Hematopoietic multipotent progenitor cell treated with erythropoietin and hydrocortisone succinate and interleukin-3 and kit ligand, for 6 days (in vitro differentiated cells): ENCODE results near the gene MLLT10.

ENCODE experiments used
- DNase-seq: peaks from one replicate; pipeline ENCODE4 v3.0.0-alpha.2; 2015

The MLLT10 gene

DNA sequence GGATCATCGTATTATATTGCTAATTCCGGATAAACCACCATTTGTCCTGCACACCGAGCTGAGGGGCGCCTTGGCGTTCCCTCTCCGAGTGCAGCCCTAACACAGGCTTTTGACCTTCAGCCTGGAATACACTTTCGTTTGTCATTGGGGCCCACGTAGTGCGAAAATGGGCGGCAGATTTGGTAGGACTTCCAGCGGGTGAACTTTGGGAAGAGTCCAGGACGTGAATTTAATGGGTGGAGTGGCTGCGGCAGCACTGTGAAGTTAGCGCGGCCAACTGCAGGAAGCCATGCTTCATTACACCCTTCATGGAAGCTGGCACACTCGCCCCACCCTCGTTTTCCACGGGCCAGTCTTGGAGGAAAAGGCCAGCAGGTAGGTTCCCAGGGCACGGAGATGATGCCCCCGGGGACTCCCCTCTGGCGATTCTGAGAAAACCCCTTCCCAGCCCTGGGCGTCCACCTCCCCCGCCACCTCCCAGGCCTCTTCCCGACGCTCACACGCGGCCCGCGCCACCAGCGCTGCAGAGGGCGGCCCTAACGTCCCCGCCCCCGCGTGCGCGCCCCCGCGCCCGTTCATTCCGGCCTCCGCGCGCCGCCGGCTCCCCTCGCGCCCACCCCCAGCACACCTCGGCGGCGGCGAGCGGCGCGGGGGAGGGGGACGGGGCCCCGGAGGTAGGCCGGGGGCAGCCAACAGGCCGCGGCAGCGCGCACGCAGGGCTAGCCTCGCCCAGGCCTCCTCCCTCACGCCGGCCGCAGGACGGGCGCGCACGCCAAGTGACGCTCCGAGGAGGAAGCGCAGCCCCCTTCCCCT is at the start of gene MLLT10:
MLLT10 (plus strand) TSS at position 766 of the 813 bp plus-strand sequence. CDS start 413 bp downstream, outside the sequence.
- peak; percentile 96 for DNase-seq

GRCh38 chr10:21487416-21488180 is 46.4 kb upstream of the MLLT10 start:
- no peak for DNase-seq

GRCh38 chr10:21488246-21488956 is 45.6 kb upstream of the MLLT10 start:
- no peak for DNase-seq

DNA sequence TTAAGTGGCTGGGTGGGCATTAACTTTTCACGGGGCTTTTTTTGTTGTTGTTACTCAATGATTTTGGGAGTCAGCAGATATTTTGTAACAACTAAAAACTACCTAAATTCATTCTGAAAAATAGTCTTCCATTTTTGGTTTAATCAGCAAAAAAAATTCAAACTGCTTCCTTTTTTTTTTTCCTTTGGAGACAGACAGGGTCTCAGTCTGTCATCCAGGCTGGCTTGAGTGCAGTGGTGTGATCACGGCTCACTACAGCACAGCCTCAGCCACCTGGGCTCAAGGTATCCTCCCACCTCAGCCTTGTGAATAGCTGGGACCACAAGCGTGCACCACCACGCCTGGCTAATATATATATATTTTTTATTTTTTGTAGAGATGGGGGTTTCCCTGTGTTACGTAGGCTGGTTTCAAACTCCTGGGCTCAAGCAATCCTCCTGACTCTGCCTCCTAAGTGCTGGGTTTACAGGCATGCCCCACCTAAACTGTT is 45.0 kb upstream of the MLLT10 start:
- DNase-seq, result no peak

GRCh38 chr10:21490028-21490710 is 43.9 kb upstream of the MLLT10 start:
- no peak for DNase-seq

GRCh38 chr10:21490711-21491105 is 43.3 kb upstream of the MLLT10 start:
- DNase-seq, result no peak

- no peak for DNase-seq
Measured at GRCh38 chr10:21492421-21492820, 41.6 kb upstream of the MLLT10 start.

DNA sequence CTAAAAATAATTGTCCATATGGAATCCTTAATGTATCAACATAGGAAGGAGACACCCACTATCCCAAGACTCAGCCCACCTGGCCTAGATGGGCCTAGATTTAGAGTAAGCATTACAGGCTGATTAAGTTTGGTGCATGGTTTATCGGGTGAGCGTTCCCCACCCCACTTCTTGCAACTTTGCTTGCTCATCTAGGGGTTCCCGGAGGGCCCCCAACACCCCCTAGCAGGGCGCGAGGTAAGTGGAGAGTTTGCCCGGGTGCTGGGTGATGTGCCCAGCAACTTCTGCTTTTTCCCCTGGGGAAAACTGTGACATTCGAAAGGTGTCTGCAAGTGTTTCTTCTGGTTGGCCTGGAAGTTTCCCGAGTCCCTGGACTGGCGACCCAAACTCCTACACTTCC is 40.2 kb upstream of the MLLT10 start:
- DNase-seq, result no peak

- DNase-seq, result peak; percentile 49
Measured at GRCh38 chr10:21494191-21495001, 39.6 kb upstream of the MLLT10 start.

GRCh38 chr10:21495002-21495751 is 38.9 kb upstream of the MLLT10 start:
- peak; percentile 35 for DNase-seq

- peak; percentile 78 for DNase-seq
Measured at GRCh38 chr10:21495752-21496342, 38.2 kb upstream of the MLLT10 start.

DNA sequence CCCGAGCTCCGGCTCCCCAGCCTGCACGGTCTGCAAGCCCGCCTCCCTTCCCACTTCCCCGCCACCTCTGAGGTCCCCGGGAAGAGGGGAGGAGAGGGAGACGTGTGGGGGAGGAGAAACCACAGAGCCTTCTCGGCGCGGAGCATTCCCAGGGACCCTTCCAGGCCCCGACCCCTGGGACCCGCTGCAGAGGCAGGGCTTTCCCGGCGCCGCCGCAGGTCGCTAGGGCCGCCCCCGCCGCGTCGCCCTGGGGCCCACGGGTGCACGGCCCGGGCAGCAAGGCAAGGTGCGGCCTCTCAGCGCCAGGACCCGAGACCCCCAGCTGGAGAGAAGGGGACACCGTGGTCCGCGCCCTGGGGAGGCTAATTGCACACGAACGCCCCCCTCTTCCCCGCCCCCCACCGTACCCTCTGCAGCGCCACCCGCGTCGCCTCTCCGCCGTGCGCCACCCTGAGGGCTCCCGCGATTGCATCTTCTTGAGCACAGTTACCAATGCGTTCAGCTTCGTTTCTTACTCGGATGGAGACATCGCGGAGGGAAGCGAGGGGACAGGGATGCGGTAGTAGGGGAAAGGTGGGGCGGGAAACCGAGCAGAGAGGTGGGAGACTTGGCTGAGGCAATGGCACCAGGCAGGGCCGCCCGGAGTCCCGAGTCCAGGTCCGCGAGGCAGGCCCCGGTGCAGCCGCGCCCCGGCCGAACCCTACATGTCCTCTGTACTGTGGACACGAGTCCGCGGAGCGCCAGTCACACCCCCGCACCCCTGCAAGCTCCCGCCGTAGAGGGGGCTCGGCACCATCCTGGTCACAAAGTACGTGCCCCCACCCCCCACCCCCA is 37.5 kb upstream of the MLLT10 start:
- DNase-seq, result peak; percentile 74

- peak; percentile 74 for DNase-seq
Measured at GRCh38 chr10:21497177-21497807, 36.7 kb upstream of the MLLT10 start.

DNA sequence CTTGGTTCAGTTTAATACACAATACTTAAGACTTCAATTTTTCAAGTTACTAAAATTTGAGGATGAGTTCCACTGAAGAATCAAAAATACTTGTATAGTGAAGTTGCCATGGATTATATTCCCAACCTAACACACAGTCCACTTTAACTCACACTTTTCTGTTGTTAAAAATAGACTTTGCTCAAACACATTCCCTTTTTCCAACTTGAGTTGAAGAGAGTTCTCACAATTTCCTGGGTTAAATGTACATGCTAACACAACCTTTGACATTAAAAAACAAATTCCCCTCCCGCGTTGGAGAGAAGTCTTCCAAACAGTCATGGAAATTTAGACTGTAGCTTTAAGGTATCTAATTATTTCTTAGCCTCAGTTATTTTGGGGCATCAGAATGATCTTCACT is 35.7 kb upstream of the MLLT10 start:
- DNase-seq, result no peak

DNA sequence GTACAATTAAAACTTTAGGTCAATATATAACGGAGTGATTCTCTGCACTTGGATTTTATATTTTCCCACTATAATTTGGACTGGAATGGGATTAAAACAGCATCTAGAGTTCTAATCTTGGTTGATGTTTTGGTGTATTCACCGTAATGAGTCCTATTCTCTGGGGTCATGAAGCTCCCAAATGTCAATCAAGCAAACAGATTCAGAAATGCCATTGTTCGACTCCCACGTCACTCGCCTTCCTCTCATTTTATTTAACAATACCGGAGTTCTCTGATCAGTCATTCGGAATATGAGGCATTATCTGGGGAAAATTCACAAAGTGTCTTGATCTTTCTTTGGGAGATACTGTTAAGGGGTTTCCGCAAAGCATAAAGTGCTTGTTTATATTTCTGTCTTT is 35.0 kb upstream of the MLLT10 start:
- no peak for DNase-seq

GRCh38 chr10:21499701-21500577 is 34.1 kb upstream of the MLLT10 start:
- DNase-seq, result peak; percentile 44

GRCh38 chr10:21500578-21500910 is 33.5 kb upstream of the MLLT10 start:
- DNase-seq, result no peak

DNA sequence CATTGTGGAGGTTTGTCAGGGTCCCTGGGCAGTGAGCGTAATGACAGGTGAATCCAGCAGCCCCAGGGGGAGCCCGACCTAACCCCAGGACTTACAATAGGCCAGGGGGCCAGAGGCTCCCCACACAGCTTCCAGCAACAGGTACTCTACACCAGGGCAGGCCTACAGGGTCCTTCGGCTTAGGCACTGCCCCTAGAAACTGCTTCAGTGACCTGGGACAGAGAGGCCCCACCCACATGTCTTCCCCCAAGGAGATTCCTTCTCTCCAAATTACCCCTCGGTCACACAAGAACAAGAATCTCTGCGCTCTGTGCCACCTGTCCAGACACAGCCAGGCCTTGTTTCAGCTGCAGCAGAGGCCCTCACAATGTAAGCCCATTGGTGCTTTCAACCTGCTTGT is 32.9 kb upstream of the MLLT10 start:
- no peak for DNase-seq
